Suprapubic skin (tissue), 4 donors: Measurements from ENCODE around the gene PAPLN.

ENCODE experiments used
- EP300 ChIP-seq: sonication (generic); formaldehyde crosslinking; IDR thresholded peaks from one replicate; pipeline ENCODE4 v1.6.1; 2017; ENCODE audit warnings: antibody characterized with exemption
- POLR2A ChIP-seq, 2 donors: fragments of 450-650 bp; IDR thresholded peaks; one replicate each; pipeline ENCODE4 v1.6.1; 2017; ENCODE audit warnings: antibody characterized with exemption in 2 of 2, mild to moderate bottlenecking in 2 of 2, moderate library complexity in 2 of 2
- POLR2AphosphoS5 ChIP-seq, 3 donors: sonication (generic); formaldehyde crosslinking; IDR thresholded peaks; one replicate each; pipeline ENCODE4 v1.6.1; 2017; ENCODE audit warnings: antibody characterized with exemption in 3 of 3
- TF ChIP-seq, protein P1 (sequence below), 2 donors: fragments of 200-600 bp in 1 of 2; fragments of 450-650 bp in 1 of 2; sonication (generic) in 1 of 2; IDR thresholded peaks; one replicate each; pipeline ENCODE4 v1.5.1; 2016 to 2019; ENCODE audit warnings: antibody characterized with exemption in 2 of 2, mild to moderate bottlenecking in 1 of 2, moderate library complexity in 1 of 2

- TF ChIP-seq POLR2A (IDR thresholded peaks at IDR 0.05) (no peak), POLR2AphosphoS5 (IDR thresholded peaks at IDR 0.05) (no peak), EP300 (no peak)
- TF ChIP-seq, protein P1, sequence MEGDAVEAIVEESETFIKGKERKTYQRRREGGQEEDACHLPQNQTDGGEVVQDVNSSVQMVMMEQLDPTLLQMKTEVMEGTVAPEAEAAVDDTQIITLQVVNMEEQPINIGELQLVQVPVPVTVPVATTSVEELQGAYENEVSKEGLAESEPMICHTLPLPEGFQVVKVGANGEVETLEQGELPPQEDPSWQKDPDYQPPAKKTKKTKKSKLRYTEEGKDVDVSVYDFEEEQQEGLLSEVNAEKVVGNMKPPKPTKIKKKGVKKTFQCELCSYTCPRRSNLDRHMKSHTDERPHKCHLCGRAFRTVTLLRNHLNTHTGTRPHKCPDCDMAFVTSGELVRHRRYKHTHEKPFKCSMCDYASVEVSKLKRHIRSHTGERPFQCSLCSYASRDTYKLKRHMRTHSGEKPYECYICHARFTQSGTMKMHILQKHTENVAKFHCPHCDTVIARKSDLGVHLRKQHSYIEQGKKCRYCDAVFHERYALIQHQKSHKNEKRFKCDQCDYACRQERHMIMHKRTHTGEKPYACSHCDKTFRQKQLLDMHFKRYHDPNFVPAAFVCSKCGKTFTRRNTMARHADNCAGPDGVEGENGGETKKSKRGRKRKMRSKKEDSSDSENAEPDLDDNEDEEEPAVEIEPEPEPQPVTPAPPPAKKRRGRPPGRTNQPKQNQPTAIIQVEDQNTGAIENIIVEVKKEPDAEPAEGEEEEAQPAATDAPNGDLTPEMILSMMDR (IDR thresholded peaks at IDR 0.05) = no peak
Observed at GRCh38 chr14:73285979-73286378, 48.7 kb downstream of the PAPLN start.
